ENCODE measurements around the gene OR2L13.

OR2L13 gene

DNA sequence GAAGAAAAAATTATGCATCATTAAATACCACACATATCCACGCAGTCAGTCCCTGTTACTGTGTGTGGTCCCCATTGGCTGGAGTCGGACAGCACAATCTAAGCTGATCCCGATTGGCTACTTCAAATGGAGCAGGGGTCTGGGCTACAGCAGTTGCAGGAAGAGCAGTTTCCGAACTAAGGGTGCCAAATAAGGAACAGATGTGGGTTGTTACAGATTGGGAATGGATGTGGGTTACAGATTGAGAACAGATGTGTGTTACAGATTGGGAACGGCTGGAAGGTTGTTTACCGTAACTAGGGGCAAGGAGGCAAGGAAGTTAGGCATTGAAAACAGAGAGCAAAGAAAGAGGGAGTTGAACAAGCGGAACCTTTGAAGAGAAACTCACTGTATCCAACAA, 19.9 kb downstream of the OR2L13 start:
- H3K9ac ChIP-seq (ENCODE audit: low read length): no peak overlapping the region
- H3K27me3 ChIP-seq (ENCODE audit: control insufficient read depth, insufficient read depth, low read length): no peaks in the 10 kb centered on the region
- peaks cover 56% of the 10 kb centered on the region for H3K9me3 ChIP-seq (ENCODE audit: control insufficient read depth, low read depth, low read length)
- H3K36me3 ChIP-seq (ENCODE audit: control insufficient read depth, low read depth, low read length): no peaks in the 10 kb centered on the region
- H3K4me3 ChIP-seq (ENCODE audit: low read length): no peak overlapping the region
- H3K27ac ChIP-seq (ENCODE audit: low read length): no peak overlapping the region
- H3K4me1 ChIP-seq (ENCODE audit: control insufficient read depth, low read depth, low read length): no peaks in the 10 kb centered on the region

DNA sequence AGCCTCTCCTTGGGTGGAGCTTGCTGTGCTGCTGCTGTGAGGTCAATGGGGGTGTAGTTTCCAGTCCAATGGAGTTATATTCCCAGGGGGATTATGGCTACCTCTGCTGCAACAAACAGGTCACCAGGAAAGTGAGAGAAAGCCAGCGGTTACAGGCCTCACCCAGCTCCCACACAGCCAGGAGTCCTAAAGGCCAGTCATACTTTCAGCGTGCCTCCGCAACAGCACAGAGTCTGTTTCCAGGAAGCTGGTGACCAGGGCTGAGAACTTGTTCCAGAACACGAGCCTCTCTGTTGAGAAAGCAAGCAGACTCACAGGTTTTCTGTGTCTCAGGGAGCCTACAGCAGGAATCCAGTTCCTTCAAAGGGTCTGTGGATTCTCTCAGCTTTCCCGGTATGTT, 32.7 kb downstream of the OR2L13 start:
- Histone ChIP-seq H3K4me3 (ENCODE audit: low read length) (no peak overlapping the region), H3K4me1 (ENCODE audit: control insufficient read depth, low read depth, low read length) (no peaks in the 10 kb centered on the region), H3K27me3 (ENCODE audit: control insufficient read depth, insufficient read depth, low read length) (no peaks in the 10 kb centered on the region), H3K27ac (ENCODE audit: low read length) (no peak overlapping the region), H3K9me3 (ENCODE audit: control insufficient read depth, low read depth, low read length) (peaks cover 74% of the 10 kb centered on the region), H3K36me3 (ENCODE audit: control insufficient read depth, low read depth, low read length) (no peaks in the 10 kb centered on the region), H3K9ac (ENCODE audit: low read length) (no peak overlapping the region)

DNA sequence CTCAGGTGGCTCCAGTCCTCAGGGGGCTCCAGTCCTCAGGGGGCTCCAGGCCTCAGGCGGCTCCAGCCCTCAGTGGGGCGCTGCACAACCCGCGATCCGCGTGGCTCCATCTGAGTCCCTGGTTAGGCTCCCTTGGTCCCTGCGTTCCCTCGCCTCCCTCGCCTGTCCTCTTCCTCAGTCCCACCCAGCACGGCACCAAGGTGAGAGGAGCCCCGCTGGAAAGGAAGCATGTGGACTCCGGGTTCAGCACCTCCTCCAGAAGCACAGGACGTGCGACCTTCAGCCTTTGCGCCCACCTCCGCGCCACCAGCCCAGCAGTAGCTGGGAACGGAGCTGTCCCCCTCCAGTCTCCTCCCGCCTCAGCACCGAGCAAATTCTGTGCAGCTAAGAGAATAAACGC, 41.8 kb downstream of the OR2L13 start:
- no peak overlapping the region for H3K27ac ChIP-seq (ENCODE audit: low read length)
- H3K9me3 ChIP-seq (ENCODE audit: control insufficient read depth, low read depth, low read length): peaks cover 56% of the 10 kb centered on the region

DNA sequence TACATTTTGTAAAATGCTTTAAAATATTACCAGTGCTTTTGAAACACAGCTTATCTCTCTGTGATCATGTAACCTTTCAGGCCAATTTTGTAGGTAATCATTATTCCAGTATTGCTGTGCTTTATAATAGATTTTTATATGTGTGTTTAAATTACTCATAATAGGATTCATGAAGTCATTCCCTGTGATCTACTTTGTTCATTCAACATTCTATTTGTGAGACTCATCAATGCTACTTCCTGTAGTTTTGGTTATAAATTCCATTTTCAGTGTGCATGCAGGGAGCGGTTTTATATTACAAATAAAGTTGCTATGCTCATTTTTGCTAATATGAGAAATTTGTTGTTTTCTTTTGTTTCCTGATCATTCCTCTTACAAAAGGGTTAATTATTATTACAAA, 45.9 kb downstream of the OR2L13 start:
- no peaks in the 10 kb centered on the region for H3K27me3 ChIP-seq (ENCODE audit: control insufficient read depth, insufficient read depth, low read length)
- no peak overlapping the region for H3K4me3 ChIP-seq (ENCODE audit: low read length)
- H3K36me3 ChIP-seq (ENCODE audit: control insufficient read depth, low read depth, low read length): no peaks in the 10 kb centered on the region
- no peak overlapping the region for H3K9ac ChIP-seq (ENCODE audit: low read length)
- H3K4me1 ChIP-seq (ENCODE audit: control insufficient read depth, low read depth, low read length): no peaks in the 10 kb centered on the region
- H3K27ac ChIP-seq (ENCODE audit: low read length): no peak overlapping the region
- H3K9me3 ChIP-seq (ENCODE audit: control insufficient read depth, low read depth, low read length): peaks cover 62% of the 10 kb centered on the region

More for the DNA sequence above, 41.8 kb downstream of the OR2L13 start:
- Histone ChIP-seq H3K9ac (ENCODE audit: low read length) (no peak overlapping the region), H3K4me3 (ENCODE audit: low read length) (no peak overlapping the region), H3K36me3 (ENCODE audit: control insufficient read depth, low read depth, low read length) (no peaks in the 10 kb centered on the region), H3K27me3 (ENCODE audit: control insufficient read depth, insufficient read depth, low read length) (no peaks in the 10 kb centered on the region), H3K4me1 (ENCODE audit: control insufficient read depth, low read depth, low read length) (no peaks in the 10 kb centered on the region)

DNA sequence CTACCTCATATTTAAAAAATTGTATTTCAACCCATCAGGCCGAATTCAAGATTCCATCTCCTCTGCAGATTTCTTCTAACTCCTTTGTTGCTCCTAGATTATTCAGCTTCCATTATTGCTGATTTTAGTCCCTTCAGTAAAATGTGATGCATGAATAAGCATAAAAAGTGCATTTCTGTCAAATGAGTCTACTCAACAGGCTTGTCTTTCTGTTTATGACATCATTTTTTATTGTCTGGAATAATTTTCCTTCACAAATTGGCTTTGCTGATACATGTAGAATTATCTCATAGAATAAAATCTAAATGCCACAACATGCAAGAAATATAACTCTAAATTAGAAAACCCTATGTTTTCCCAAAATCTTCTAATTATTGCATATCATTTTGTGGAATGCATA, 48.3 kb downstream of the OR2L13 start:
- no peaks in the 10 kb centered on the region for H3K27me3 ChIP-seq (ENCODE audit: control insufficient read depth, insufficient read depth, low read length)
- peaks cover 81% of the 10 kb centered on the region for H3K9me3 ChIP-seq (ENCODE audit: control insufficient read depth, low read depth, low read length)
- no peak overlapping the region for H3K9ac ChIP-seq (ENCODE audit: low read length)
- H3K36me3 ChIP-seq (ENCODE audit: control insufficient read depth, low read depth, low read length): no peaks in the 10 kb centered on the region
- H3K4me1 ChIP-seq (ENCODE audit: control insufficient read depth, low read depth, low read length): no peaks in the 10 kb centered on the region
- H3K4me3 ChIP-seq (ENCODE audit: low read length): no peak overlapping the region
- no peak overlapping the region for H3K27ac ChIP-seq (ENCODE audit: low read length)

DNA sequence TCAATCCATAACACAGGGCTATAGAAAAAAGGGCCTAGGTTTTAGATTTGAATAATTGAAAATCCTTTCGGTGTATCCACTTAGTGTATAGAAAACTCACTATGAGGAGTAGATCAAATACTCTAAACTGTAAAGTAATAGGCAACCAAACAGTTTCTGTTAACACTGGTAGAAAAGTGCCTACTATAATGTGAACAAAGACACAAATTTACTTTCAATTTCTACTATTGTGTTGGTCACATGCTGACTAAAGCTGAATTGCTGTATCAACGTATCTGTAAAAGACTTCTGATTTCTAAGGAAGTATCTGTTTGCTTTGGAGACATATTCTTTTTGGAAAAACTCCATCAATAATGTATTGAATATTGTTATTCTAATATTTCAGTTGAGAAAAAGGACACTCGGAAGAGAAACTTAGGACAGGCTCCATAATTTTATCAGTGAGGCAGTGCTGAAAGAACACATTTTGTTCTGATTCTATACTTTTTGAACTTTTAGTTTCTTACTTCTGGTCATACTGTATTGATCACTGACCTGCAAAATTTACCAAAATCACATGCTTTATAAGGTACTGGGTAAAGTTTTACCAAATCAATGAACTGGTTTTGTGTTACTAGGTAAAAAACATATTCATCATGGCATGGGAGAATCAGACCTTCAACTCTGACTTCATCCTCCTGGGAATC, 49.7 kb downstream of the OR2L13 start, which contains the start of gene OR2M5:
OR2M5 (plus strand) TSS at position 636 of the 686 bp plus-strand sequence; CDS start at position 636, 0 bp downstream.
- Histone ChIP-seq H3K36me3 (ENCODE audit: control insufficient read depth, low read depth, low read length) (no peaks in the 10 kb centered on the region), H3K9ac (ENCODE audit: low read length) (no peak within 1 kb of the TSS), H3K4me3 (ENCODE audit: low read length) (no peak within 1 kb of the TSS), H3K9me3 (ENCODE audit: control insufficient read depth, low read depth, low read length) (peaks cover 85% of the 10 kb centered on the region), H3K27ac (ENCODE audit: low read length) (no peak within 1 kb of the TSS), H3K4me1 (ENCODE audit: control insufficient read depth, low read depth, low read length) (no peaks in the 10 kb centered on the region), H3K27me3 (ENCODE audit: control insufficient read depth, insufficient read depth, low read length) (no peaks in the 10 kb centered on the region)
